KMS-11 (cell line): ENCODE data around the gene DFFB.

ENCODE experiments used
- H2AFZ ChIP-seq: fragments of 200-600 bp; sonication (generic); 2 replicates; pipeline ENCODE4 v1.6.1; 2016; ENCODE audit warnings: antibody characterized with exemption, mixed run types, low read depth
- H3K27ac ChIP-seq: fragments of 200-600 bp; sonication (generic); 2 replicates; pipeline ENCODE4 v1.6.1; 2016; ENCODE audit warnings: mild to moderate bottlenecking, mixed run types
- H3K27me3 ChIP-seq: fragments of 200-600 bp; sonication (generic); 2 replicates; pipeline ENCODE4 v1.6.1; 2017; ENCODE audit warnings: mild to moderate bottlenecking, low read depth, mixed run types, moderate library complexity; ENCODE audit not compliant: insufficient read depth
- H3K36me3 ChIP-seq: fragments of 200-600 bp; sonication (generic); 2 replicates; pipeline ENCODE4 v1.6.1; 2017; ENCODE audit warnings: mild to moderate bottlenecking, mixed run types; ENCODE audit not compliant: insufficient read depth
- H3K4me1 ChIP-seq: fragments of 200-600 bp; sonication (generic); 2 replicates; pipeline ENCODE4 v1.6.1; 2016; ENCODE audit warnings: mild to moderate bottlenecking, low read depth, mixed run types; ENCODE audit not compliant: poor library complexity, severe bottlenecking
- H3K4me2 ChIP-seq: fragments of 200-600 bp; sonication (generic); 2 replicates; pipeline ENCODE4 v1.7.0; 2016; ENCODE audit warnings: mild to moderate bottlenecking, mixed run types
- H3K4me3 ChIP-seq: fragments of 200-600 bp; sonication (generic); IDR thresholded peaks from 2 replicates; pipeline ENCODE4 v1.6.1; 2017; ENCODE audit warnings: low read depth, low read length, mixed read lengths; ENCODE audit not compliant: insufficient read depth
- H3K79me2 ChIP-seq: fragments of 200-600 bp; sonication (generic); 2 replicates; pipeline ENCODE4 v1.6.1; 2016; ENCODE audit warnings: low read depth, mixed run types; ENCODE audit not compliant: insufficient read depth
- H3K9ac ChIP-seq: fragments of 200-600 bp; sonication (generic); 2 replicates; pipeline ENCODE4 v1.6.1; 2016; ENCODE audit warnings: mild to moderate bottlenecking, mixed run types
- H4K20me1 ChIP-seq: fragments of 200-600 bp; sonication (generic); 2 replicates; pipeline ENCODE4 v1.6.1; 2016; ENCODE audit warnings: mild to moderate bottlenecking, mixed run types; ENCODE audit not compliant: insufficient read depth
- CTCF ChIP-seq: fragments of 200-600 bp; sonication (generic); conservative IDR thresholded peaks from 2 replicates; pipeline ENCODE4 v1.6.1; 2017; ENCODE audit warnings: low read depth, mild to moderate bottlenecking, antibody characterized with exemption, low read length, moderate library complexity, mixed read lengths

DFFB gene

GRCh38 chr1:3896396-3897000, 39.2 kb downstream of the DFFB start:
- Histone ChIP-seq H3K4me3 (no peak overlapping the region), H3K9ac (no peak overlapping the region), H3K36me3 (no peaks in the 10 kb centered on the region), H3K4me2 (no peak overlapping the region), H2AFZ (no peak overlapping the region), H3K79me2 (peaks cover 59% of the 10 kb centered on the region), H3K27me3 (no peaks in the 10 kb centered on the region), H4K20me1 (no peaks in the 10 kb centered on the region), H3K4me1 (peaks cover 14% of the 10 kb centered on the region), H3K27ac (no peak overlapping the region)
- no peak for TF ChIP-seq CTCF

GRCh38 chr1:3898475-3898735, 41.1 kb downstream of the DFFB start:
- Histone ChIP-seq H2AFZ (no peak overlapping the region), H4K20me1 (no peaks in the 10 kb centered on the region), H3K9ac (no peak overlapping the region), H3K4me3 (no peak overlapping the region), H3K4me1 (peaks cover 15% of the 10 kb centered on the region), H3K4me2 (peak overlapping the region; percentile 35; the same call in 1 of the 2 replicates), H3K27ac (no peak overlapping the region), H3K27me3 (no peaks in the 10 kb centered on the region), H3K36me3 (no peaks in the 10 kb centered on the region), H3K79me2 (peaks cover 59% of the 10 kb centered on the region)
- TF ChIP-seq CTCF: no peak

- Histone ChIP-seq H3K4me1 (peaks cover 15% of the 10 kb centered on the region), H2AFZ (peak overlapping the region; percentile 72), H3K4me2 (peak overlapping the region; percentile 35), H4K20me1 (no peaks in the 10 kb centered on the region), H3K27ac (peak overlapping the region; percentile 93), H3K36me3 (no peaks in the 10 kb centered on the region), H3K79me2 (peaks cover 51% of the 10 kb centered on the region), H3K4me3 (peak overlapping the region; percentile 77), H3K27me3 (no peaks in the 10 kb centered on the region), H3K9ac (peak overlapping the region; percentile 91)
- TF ChIP-seq CTCF: no peak
Observed at GRCh38 chr1:3898994-3899753, 41.9 kb downstream of the DFFB start.

- H2AFZ ChIP-seq: peak overlapping the region; percentile 72
- no peak for TF ChIP-seq CTCF
Observed at GRCh38 chr1:3899754-3900149, 42.5 kb downstream of the DFFB start.

More at GRCh38 chr1:3899754-3900149, 42.5 kb downstream of the DFFB start:
- no peaks in the 10 kb centered on the region for H3K27me3 ChIP-seq
- peak overlapping the region; percentile 91 for H3K9ac ChIP-seq
- H3K27ac ChIP-seq: peak overlapping the region; percentile 93
- peaks cover 49% of the 10 kb centered on the region for H3K79me2 ChIP-seq
- peak overlapping the region; percentile 35 for H3K4me2 ChIP-seq
- peaks cover 15% of the 10 kb centered on the region for H3K4me1 ChIP-seq
- H3K36me3 ChIP-seq: no peaks in the 10 kb centered on the region
- no peaks in the 10 kb centered on the region for H4K20me1 ChIP-seq
- H3K4me3 ChIP-seq: peak overlapping the region; percentile 77
